ACC112 (cell line): ENCODE measurements around the gene ERBB4.

ENCODE experiments used
- H2AFZ ChIP-seq: fragments of 200-600 bp; sonication (generic); one replicate; pipeline ENCODE4 v1.6.0; 2017; ENCODE audit warnings: antibody characterized with exemption, low read length; ENCODE audit not compliant: unreplicated experiment
- H3K27ac ChIP-seq: fragments of 200-600 bp; sonication (generic); 2 replicates; pipeline ENCODE4 v1.5.1; 2014; ENCODE audit warnings: low read depth, mild to moderate bottlenecking, antibody characterized with exemption, low read length, moderate library complexity
- H3K27me3 ChIP-seq: fragments of 200-600 bp; sonication (generic); 2 replicates; pipeline ENCODE4 v1.6.1; 2014; ENCODE audit warnings: mild to moderate bottlenecking, antibody characterized with exemption, low read length, moderate library complexity, mixed read lengths; ENCODE audit not compliant: insufficient read depth
- H3K36me3 ChIP-seq: fragments of 200-600 bp; sonication (generic); 2 replicates; pipeline ENCODE4 v1.6.1; 2016; ENCODE audit warnings: mild to moderate bottlenecking, antibody characterized with exemption, low read length, moderate library complexity, mixed read lengths; ENCODE audit not compliant: insufficient read depth
- H3K4me1 ChIP-seq: fragments of 200-600 bp; sonication (generic); one replicate; pipeline ENCODE4 v1.6.1; 2016; ENCODE audit warnings: low read length, mixed read lengths; ENCODE audit not compliant: insufficient read depth, unreplicated experiment, control insufficient read depth
- H3K4me3 ChIP-seq: fragments of 200-600 bp; sonication (generic); 2 replicates; pipeline ENCODE4 v1.5.1; 2014; ENCODE audit warnings: mild to moderate bottlenecking, low read depth, low read length
- H3K79me2 ChIP-seq: fragments of 200-600 bp; sonication (generic); one replicate; pipeline ENCODE4 v1.6.0; 2016; ENCODE audit warnings: low read length; ENCODE audit not compliant: control insufficient read depth, unreplicated experiment, insufficient read depth

ERBB4 gene

GRCh38 chr2:212408524-212408923, 130.1 kb downstream of the ERBB4 start:
- H3K36me3 ChIP-seq, result no peaks in the 10 kb centered on the region
- H2AFZ ChIP-seq, result no peak overlapping the region
- H3K27ac ChIP-seq, result no peak overlapping the region
- no peaks in the 10 kb centered on the region for H3K79me2 ChIP-seq
- no peaks in the 10 kb centered on the region for H3K27me3 ChIP-seq
- H3K4me3 ChIP-seq, result no peak overlapping the region
- H3K4me1 ChIP-seq, result no peaks in the 10 kb centered on the region

DNA sequence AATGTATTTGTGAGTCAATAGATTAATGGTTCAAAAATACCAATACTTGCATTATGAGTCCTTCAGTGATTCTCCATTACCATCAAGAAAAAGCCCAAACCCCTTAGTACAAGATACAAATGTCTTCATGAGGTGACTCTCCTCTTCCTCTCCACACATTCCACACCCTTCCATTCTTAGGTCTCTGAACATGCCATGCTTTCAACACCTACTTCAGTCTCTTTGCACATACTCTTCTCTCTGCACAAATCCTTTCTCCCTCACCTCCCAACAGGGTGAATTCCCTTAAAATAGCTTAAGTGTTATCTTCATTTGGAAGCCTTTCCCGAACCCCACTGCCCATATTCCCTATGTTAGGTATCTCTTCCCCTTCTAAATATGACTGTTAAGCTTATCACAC, 131.9 kb downstream of the ERBB4 start:
- Histone ChIP-seq H3K4me1 (no peaks in the 10 kb centered on the region), H3K27me3 (no peaks in the 10 kb centered on the region), H3K79me2 (no peaks in the 10 kb centered on the region), H3K27ac (no peak overlapping the region), H2AFZ (no peak overlapping the region), H3K36me3 (no peaks in the 10 kb centered on the region), H3K4me3 (no peak overlapping the region)

DNA sequence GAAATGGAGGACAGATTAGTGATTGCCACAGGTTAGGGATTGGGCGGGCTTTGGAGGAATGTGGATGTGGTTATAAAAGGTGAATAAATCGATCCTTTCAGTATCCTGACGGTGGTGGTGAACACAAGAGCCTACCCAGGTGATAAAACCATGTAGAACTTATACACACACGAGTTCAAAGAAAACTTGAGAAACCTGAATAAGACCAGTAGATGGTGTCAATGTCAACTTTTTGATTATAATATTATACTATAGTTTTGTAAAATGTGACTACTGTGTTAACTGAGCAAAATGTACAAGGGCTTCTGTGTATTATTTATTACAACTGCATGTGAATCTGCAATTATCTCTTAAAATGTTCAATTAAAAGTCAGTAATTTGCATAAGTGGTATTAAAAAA, 136.3 kb downstream of the ERBB4 start:
- H3K27me3 ChIP-seq, result no peaks in the 10 kb centered on the region
- H3K36me3 ChIP-seq, result no peaks in the 10 kb centered on the region
- no peaks in the 10 kb centered on the region for H3K4me1 ChIP-seq
- H3K4me3 ChIP-seq, result no peak overlapping the region
- no peaks in the 10 kb centered on the region for H3K79me2 ChIP-seq
- no peak overlapping the region for H2AFZ ChIP-seq
- no peak overlapping the region for H3K27ac ChIP-seq

DNA sequence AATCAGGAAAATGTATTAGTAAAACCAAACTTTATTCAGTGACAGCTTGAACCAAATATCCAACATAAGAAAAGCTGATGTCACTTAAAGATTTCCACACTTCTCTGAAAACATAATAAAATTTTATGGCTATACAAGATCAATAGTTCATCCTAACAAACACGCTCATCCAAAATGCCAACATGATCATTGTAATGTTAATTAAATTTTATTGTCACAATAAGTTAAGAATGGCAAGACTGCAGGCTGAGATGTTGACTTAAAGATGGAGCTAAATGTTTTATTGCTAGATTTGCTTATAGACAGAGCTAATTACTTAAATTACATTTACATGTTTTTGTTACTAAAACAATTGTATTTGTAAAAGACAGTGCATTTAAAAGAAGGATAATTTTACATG, 140.3 kb downstream of the ERBB4 start:
- Histone ChIP-seq H3K36me3 (no peaks in the 10 kb centered on the region), H3K4me3 (no peak overlapping the region), H2AFZ (no peak overlapping the region)

DNA sequence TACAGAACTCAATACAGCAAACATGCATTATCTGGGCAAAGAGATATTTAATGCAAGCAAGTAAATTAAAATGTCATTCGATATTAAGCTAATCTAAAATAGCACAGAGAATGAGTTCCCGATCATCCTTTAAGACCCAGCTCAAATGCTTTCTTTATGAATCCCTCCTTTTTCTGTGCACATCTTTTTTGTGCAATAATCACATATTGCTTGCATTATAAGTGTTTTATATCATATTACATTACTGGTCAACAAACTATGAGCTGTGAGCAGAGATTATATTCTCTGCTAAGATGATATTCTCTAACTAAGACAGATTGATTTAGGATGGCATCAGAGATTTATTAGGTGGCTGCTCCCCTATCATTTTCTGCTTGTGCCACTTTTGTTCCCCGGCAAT, 146.1 kb downstream of the ERBB4 start:
- H3K4me3 ChIP-seq, result no peak overlapping the region
- no peaks in the 10 kb centered on the region for H3K36me3 ChIP-seq
- H2AFZ ChIP-seq, result peak overlapping the region; percentile 24
- H3K79me2 ChIP-seq, result no peaks in the 10 kb centered on the region
- no peak overlapping the region for H3K27ac ChIP-seq
- H3K4me1 ChIP-seq, result peaks cover 3% of the 10 kb centered on the region
- H3K27me3 ChIP-seq, result no peaks in the 10 kb centered on the region

More for the DNA sequence above, 140.3 kb downstream of the ERBB4 start:
- Histone ChIP-seq H3K27me3 (no peaks in the 10 kb centered on the region), H3K4me1 (no peaks in the 10 kb centered on the region), H3K79me2 (no peaks in the 10 kb centered on the region), H3K27ac (no peak overlapping the region)

- Histone ChIP-seq H3K79me2 (no peaks in the 10 kb centered on the region), H3K27ac (no peak overlapping the region), H2AFZ (no peak overlapping the region), H3K36me3 (no peaks in the 10 kb centered on the region), H3K4me1 (peaks cover 3% of the 10 kb centered on the region), H3K4me3 (no peak overlapping the region), H3K27me3 (no peaks in the 10 kb centered on the region)
Observed at GRCh38 chr2:212392043-212392442, 146.6 kb downstream of the ERBB4 start.

DNA sequence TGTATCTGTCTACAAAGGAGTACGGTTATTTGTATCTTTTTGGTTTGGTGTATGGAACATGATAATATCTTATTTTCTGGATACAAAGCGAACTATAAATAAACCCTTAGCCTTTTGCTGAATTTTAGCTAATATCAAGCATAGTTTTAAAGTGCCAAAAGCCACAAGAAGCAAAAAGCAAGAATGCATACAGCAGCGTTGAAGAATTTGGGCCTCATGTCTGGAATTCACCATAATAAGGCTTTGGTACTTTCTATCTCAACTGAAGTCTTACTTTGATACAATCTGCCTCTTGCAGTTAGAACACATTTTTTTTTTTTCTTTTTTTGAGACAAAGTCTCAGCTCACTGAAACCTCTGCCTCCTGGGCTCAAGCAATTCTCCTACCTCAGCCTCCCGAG, 151.5 kb downstream of the ERBB4 start:
- Histone ChIP-seq H3K27me3 (no peaks in the 10 kb centered on the region), H3K4me1 (peaks cover 3% of the 10 kb centered on the region), H2AFZ (no peak overlapping the region), H3K79me2 (no peaks in the 10 kb centered on the region), H3K36me3 (no peaks in the 10 kb centered on the region), H3K27ac (no peak overlapping the region), H3K4me3 (no peak overlapping the region)

- no peak overlapping the region for H2AFZ ChIP-seq
- no peaks in the 10 kb centered on the region for H3K36me3 ChIP-seq
- H3K4me3 ChIP-seq, result no peak overlapping the region
- H3K27ac ChIP-seq, result no peak overlapping the region
- no peaks in the 10 kb centered on the region for H3K27me3 ChIP-seq
- no peaks in the 10 kb centered on the region for H3K4me1 ChIP-seq
- no peaks in the 10 kb centered on the region for H3K79me2 ChIP-seq
Observed at GRCh38 chr2:212385241-212385640, 153.4 kb downstream of the ERBB4 start.

DNA sequence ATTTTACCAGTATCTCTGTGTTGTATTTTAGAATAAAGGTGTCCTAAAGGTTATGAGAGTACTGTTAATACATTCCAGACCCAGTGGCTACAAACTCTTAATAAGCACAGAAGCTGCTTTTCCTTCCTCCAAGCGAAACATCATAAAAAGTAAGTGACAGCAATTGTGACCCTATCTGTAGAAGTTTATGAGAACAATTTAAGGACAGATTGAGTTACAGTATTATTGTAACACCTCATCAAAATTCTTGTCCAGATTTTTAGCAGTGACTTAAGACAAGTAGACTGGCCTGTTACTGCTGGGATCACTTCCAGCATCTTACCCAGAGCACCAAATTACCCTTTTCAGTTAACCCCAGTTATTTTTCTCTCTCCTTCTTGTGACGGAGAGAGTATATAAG, 154.6 kb downstream of the ERBB4 start:
- no peak overlapping the region for H3K4me3 ChIP-seq
- no peak overlapping the region for H3K27ac ChIP-seq
- H3K36me3 ChIP-seq, result no peaks in the 10 kb centered on the region
- H3K79me2 ChIP-seq, result no peaks in the 10 kb centered on the region
- no peaks in the 10 kb centered on the region for H3K27me3 ChIP-seq
- no peak overlapping the region for H2AFZ ChIP-seq
- no peaks in the 10 kb centered on the region for H3K4me1 ChIP-seq

- no peaks in the 10 kb centered on the region for H3K36me3 ChIP-seq
- no peaks in the 10 kb centered on the region for H3K79me2 ChIP-seq
- H3K27me3 ChIP-seq, result no peaks in the 10 kb centered on the region
- H3K27ac ChIP-seq, result no peak overlapping the region
- H3K4me3 ChIP-seq, result no peak overlapping the region
- H2AFZ ChIP-seq, result no peak overlapping the region
- no peaks in the 10 kb centered on the region for H3K4me1 ChIP-seq
Observed at GRCh38 chr2:212381428-212382102, 157.0 kb downstream of the ERBB4 start.

DNA sequence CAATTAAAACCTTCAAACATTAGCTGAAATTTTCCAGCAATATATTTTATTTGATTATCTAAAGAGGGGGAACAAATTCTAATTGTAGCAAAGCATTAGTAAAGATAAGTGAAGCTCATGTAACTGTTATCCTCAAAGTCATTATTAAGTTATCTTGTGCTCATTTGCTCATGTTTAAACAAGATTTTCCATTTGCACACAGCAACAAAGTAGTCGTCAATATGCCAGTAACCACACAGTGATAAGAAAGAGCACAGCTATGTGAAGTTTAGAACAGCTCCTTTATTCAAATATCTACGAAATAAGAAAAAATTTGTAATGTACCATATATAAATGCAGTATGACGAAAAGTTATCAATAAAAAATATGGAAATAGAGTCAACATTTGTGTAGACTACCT, 159.5 kb downstream of the ERBB4 start:
- H3K4me1 ChIP-seq, result no peaks in the 10 kb centered on the region
- no peaks in the 10 kb centered on the region for H3K36me3 ChIP-seq
- no peak overlapping the region for H3K27ac ChIP-seq

More for the DNA sequence above, 159.5 kb downstream of the ERBB4 start:
- H2AFZ ChIP-seq, result no peak overlapping the region
- no peaks in the 10 kb centered on the region for H3K79me2 ChIP-seq
- H3K4me3 ChIP-seq, result no peak overlapping the region
- no peaks in the 10 kb centered on the region for H3K27me3 ChIP-seq
